Stimulated activated CD8-positive, alpha-beta memory T cell treated with anti-CD3 and anti-CD28 coated beads, Interleukin-15, amount 100 ng/mL, for 1 hour (primary cell): Measurements from ENCODE around the gene PPP4R1.

ENCODE experiments used
- DNase-seq: peaks from one replicate; pipeline ENCODE4 v3.0.0-alpha.2; 2020; ENCODE audit warnings: low read depth

Gene PPP4R1

DNA sequence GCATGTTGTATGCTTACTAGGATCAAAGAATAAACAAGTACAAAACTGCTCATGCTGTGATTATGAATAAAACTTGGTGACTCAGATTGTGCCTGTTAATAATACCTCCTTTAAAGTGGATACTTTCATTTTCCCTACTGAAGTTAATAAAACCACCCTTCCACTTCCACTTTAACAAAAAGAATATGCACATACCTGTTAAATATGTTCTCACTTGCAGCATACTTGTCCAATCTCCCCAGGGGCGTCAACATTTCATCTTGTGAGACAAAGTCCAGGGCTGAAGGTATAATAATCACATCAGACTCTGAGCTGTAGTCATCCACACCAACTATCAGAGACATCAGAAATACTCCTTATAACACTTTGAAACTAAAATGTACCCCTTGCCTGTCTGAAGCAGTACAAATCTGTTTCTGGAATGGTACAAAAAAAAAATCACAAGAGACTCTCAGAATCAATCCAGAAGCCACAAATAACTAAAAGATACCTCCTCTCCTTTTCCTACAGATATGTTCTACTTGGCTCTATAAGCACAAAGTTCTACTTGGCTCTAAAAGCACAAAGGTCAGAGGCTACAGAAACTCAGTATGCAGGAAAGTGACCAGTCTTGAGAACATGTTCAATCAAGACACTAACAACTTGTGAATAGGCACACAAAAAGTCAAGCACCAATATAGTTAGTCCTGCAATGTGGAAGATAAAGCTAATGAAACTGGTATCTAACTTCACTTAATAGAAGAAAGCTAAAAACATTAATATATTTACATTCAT, 19.3 kb downstream of the PPP4R1 start:
- no peak for DNase-seq

GRCh38 chr18:9587924-9588323, 26.4 kb downstream of the PPP4R1 start:
- no peak for DNase-seq

- DNase-seq, result no peak
Observed at GRCh38 chr18:9586814-9587213, 27.5 kb downstream of the PPP4R1 start.

GRCh38 chr18:9581667-9582066, 32.7 kb downstream of the PPP4R1 start:
- no peak for DNase-seq

DNA sequence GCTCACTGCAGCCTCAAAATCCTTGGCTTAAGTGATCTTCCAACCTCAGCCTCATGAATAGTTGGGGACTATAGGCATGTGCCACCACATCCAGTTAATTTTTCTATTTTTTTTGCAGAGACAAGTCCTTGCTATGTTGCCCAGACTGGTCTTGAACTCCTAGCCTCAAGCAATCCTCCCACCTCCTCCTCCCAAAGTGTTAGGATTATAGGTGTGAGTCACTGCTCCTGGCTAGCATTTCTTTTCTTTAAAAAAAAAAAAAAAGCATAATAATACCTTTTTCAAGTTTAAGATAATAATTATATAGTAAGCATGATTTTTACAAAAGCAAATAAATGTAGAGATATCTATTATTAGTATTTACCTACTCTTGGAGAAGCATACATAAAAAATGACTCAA, 36.1 kb downstream of the PPP4R1 start:
- DNase-seq, result no peak

GRCh38 chr18:9577361-9577760, 37.0 kb downstream of the PPP4R1 start:
- DNase-seq, result no peak

GRCh38 chr18:9575558-9575957, 38.8 kb downstream of the PPP4R1 start:
- no peak for DNase-seq

- DNase-seq, result no peak
Observed at GRCh38 chr18:9574473-9575115, 39.8 kb downstream of the PPP4R1 start.

DNA sequence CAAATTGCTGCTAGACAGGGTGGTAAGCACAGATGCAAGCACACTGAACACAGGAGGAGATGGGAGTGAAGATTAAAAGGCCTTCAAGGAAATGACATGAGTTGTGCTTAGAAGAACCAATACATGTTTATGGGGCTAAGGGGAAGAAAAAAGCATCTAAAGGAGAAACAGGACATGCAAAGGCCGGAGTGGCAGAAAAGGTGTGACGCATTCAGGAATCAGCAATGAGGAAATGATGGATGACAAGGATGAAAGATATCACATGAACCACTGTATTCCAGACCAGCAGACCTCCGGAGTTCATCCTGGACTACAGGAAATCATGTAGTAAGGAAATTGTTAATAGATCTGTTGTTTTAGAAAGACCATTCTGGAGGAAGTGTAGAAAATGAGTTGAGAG, 42.8 kb downstream of the PPP4R1 start:
- no peak for DNase-seq

GRCh38 chr18:9570255-9570654, 44.1 kb downstream of the PPP4R1 start:
- DNase-seq, result no peak

GRCh38 chr18:9569178-9569577, 45.2 kb downstream of the PPP4R1 start:
- DNase-seq, result no peak

DNA sequence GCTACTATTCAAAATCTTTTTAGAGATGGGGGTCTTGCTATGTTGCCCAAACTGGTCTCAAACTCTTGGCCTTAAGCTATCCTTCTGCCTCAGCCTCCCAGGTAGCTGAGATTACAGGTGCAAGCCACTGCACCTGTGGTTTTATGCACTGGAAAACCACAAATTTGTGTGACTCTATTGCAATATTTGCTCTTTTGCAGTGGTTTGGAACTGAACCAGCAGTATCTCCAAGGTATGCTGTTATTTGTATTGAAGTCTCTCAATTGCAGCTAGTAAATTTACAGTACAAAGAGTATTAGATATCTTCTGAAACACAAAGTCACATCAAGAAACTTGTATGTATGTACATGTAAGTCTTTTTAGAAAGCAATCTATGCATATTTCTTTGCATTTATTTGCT, 46.2 kb downstream of the PPP4R1 start:
- DNase-seq, result no peak

GRCh38 chr18:9565407-9565806, 49.0 kb downstream of the PPP4R1 start:
- DNase-seq, result no peak

DNA sequence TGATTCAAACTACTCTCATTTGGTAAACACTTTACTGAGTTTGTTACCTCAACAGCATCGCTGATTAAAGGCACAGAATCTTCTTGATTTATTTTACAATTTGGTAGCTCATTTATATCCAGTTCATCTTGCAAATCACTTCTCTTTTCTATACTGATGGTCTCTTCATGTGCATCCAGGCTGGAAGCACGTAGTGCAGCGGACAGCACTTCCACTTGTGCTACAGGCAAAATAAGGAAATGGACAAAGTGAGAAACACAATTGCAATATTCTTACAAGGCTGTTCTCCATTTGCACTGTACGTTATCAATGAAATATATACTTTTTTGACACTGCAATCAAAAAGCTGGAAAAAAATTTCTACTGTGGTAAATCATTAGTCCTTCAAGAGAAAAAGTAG, 51.0 kb downstream of the PPP4R1 start:
- DNase-seq, result no peak

DNA sequence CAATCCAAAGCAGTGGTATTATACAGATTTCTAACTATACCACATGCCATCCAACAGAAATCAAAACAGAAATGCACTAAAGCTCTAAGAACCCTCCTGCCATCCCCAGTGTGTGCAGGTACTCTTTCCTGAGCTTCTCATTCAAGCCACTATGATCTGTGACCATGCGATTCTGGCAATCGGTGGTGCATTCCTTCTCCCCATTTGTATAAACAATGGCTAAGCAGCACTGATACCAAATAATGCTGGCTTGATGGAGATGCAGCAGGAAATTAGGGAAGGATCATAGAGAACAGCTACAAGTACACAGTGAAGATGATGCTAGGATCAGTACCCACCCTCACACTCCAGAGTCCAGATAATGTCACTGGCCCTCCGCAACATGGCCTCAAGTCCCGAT, 51.8 kb downstream of the PPP4R1 start:
- no peak for DNase-seq

- no peak for DNase-seq
Observed at GRCh38 chr18:9561759-9562158, 52.6 kb downstream of the PPP4R1 start.

DNA sequence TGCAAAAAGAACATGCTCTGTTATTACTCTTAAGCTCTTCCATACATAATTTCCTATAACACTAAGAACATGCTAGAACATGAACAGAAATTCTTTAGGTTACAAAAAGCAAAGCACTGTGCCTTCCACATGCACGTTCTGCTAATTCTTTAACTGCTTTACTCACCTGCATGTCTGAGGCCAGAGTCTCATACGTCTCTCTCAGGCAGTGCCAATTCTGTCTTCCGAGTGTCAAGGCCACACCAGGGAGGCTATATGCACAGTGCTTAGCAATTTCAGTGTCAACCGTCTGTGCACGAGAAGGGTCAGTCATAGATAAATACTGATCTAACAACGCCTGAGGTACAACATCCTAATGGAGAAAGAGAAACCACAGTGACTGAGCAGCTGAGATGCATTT, 55.1 kb downstream of the PPP4R1 start:
- DNase-seq, result no peak

DNA sequence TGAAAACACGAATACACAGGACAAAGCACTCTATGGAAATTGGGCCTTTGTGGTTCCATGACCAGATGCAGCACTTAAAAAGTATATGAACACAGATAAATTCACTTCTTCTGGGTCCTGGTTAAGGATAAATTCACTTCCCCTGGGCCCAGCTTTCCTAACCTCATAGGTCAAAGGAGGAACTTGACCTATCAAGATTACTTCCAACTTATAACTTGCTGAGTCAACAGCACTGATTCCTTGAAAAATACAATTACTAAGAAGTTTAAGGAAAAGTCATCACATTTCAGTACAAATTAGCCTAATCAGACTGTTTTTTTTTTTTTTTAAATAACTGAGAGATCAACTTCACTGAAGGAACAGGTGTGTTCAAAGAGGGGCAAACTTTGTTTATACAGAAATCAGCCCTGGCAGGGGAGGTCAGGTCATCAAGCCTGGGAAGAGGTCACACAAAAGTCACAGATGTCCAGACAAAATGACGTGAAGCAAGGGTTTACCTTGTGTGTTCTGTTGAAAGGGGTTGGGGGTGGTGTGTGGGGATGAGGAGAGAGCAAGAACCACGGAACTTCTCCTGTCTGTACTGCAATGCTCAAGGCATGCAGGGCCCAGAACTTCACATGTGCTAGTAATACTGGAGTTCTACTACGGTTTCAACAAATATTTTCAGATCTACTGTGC, 55.8 kb downstream of the PPP4R1 start:
- no peak for DNase-seq

GRCh38 chr18:9557250-9557943, 57.0 kb downstream of the PPP4R1 start:
- no peak for DNase-seq

- no peak for DNase-seq
Observed at GRCh38 chr18:9552616-9553015, 61.7 kb downstream of the PPP4R1 start.

DNA sequence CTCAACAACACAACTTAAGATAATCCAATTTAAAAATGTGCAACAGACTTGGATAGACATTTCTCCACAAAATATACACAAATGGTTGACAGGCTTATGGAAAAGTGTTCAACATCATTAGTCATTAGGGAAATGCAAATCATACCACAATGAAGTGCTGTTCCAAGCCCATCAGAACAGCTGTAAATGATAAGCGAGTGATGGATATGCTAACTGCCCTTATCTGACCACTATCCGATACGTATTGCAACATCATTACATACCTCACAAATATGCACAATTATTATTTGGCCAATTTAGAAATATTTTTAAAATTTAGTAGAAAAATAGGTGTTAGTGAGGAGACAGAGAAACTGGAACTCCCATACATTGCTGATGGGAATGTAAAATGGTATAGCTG, 62.2 kb downstream of the PPP4R1 start:
- no peak for DNase-seq

GRCh38 chr18:9550429-9550828, 63.9 kb downstream of the PPP4R1 start:
- no peak for DNase-seq

- DNase-seq, result no peak
Observed at GRCh38 chr18:9549405-9549804, 65.0 kb downstream of the PPP4R1 start.
